ENCODE data around the gene GDF11.

GDF11 gene

GRCh38 chr12:55795950-55796349 is 53.0 kb downstream of the GDF11 start:
- DNase-seq (ENCODE audit: low spot score), result no peak

GRCh38 chr12:55797068-55797467 is 54.1 kb downstream of the GDF11 start:
- DNase-seq (ENCODE audit: low spot score), result peak; percentile 47

- no peak for DNase-seq (ENCODE audit: low spot score)
Measured at GRCh38 chr12:55797550-55797949, 54.6 kb downstream of the GDF11 start.

Measured in HuH-7.5 (cell line).